ENCODE results near the gene SLC22A23.

SLC22A23 gene

GRCh38 chr6:3368685-3369084 lies 88.2 kb downstream of the SLC22A23 start:
- DNase-seq = no peak

- DNase-seq = no peak
These were observed 89.2 kb downstream of the SLC22A23 start for GRCh38 chr6:3367630-3368029.

- DNase-seq = no peak
These were observed 90.0 kb downstream of the SLC22A23 start for GRCh38 chr6:3366596-3367413.

GRCh38 chr6:3364391-3364790 lies 92.5 kb downstream of the SLC22A23 start:
- DNase-seq = no peak

- no peak for DNase-seq
These were observed 93.4 kb downstream of the SLC22A23 start for GRCh38 chr6:3363296-3364025.

- DNase-seq = no peak
These were observed 95.4 kb downstream of the SLC22A23 start for GRCh38 chr6:3361312-3362037.

- DNase-seq = no peak
These were observed 96.2 kb downstream of the SLC22A23 start for GRCh38 chr6:3360727-3361045.

- no peak for DNase-seq
These were observed 96.7 kb downstream of the SLC22A23 start for GRCh38 chr6:3359973-3360726.

- no peak for DNase-seq
These were observed 97.6 kb downstream of the SLC22A23 start for GRCh38 chr6:3359101-3359752.

- no peak for DNase-seq
These were observed 98.3 kb downstream of the SLC22A23 start for GRCh38 chr6:3358413-3359100.

- no peak for DNase-seq
These were observed 99.2 kb downstream of the SLC22A23 start for GRCh38 chr6:3357678-3358077.

GRCh38 chr6:3356824-3357420 lies 99.9 kb downstream of the SLC22A23 start:
- DNase-seq = no peak

- DNase-seq = peak; percentile 13
These were observed 100.6 kb downstream of the SLC22A23 start for GRCh38 chr6:3356056-3356823.

GRCh38 chr6:3355358-3356055 lies 101.3 kb downstream of the SLC22A23 start:
- DNase-seq = no peak

- no peak for DNase-seq
These were observed 101.9 kb downstream of the SLC22A23 start for GRCh38 chr6:3355011-3355357.

GRCh38 chr6:3353939-3354338 lies 102.9 kb downstream of the SLC22A23 start:
- DNase-seq = no peak

GRCh38 chr6:3353213-3353903 lies 103.5 kb downstream of the SLC22A23 start:
- DNase-seq = no peak

- DNase-seq = no peak
These were observed 104.2 kb downstream of the SLC22A23 start for GRCh38 chr6:3352678-3353077.

- no peak for DNase-seq
These were observed 104.9 kb downstream of the SLC22A23 start for GRCh38 chr6:3351829-3352524.

Data from activated CD4-positive, alpha-beta T cell treated with anti-CD3 and anti-CD28 coated beads, Interleukin-2, Interleukin-6, amounts not matched to agents 100 ng/mL and 50 ng/mL, durations not matched to agents 16 hours and 8 hours (primary cell).